Measurements from ENCODE around the gene BRCA2.

BRCA2 gene

DNA sequence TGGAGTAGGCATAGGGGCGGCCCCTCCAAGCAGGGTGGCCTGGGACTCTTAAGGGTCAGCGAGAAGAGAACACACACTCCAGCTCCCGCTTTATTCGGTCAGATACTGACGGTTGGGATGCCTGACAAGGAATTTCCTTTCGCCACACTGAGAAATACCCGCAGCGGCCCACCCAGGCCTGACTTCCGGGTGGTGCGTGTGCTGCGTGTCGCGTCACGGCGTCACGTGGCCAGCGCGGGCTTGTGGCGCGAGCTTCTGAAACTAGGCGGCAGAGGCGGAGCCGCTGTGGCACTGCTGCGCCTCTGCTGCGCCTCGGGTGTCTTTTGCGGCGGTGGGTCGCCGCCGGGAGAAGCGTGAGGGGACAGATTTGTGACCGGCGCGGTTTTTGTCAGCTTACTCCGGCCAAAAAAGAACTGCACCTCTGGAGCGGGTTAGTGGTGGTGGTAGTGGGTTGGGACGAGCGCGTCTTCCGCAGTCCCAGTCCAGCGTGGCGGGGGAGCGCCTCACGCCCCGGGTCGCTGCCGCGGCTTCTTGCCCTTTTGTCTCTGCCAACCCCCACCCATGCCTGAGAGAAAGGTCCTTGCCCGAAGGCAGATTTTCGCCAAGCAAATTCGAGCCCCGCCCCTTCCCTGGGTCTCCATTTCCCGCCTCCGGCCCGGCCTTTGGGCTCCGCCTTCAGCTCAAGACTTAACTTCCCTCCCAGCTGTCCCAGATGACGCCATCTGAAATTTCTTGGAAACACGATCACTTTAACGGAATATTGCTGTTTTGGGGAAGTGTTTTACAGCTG, at the start of gene BRCA2, which contains the start of gene ZAR1L:
TSS of gene BRCA2 (plus strand) at position 271 of the 790 bp plus-strand sequence. CDS start 953 bp downstream, outside the sequence.
TSS of gene ZAR1L (minus strand) at position 126 of the 790 bp plus-strand sequence. CDS start 3,438 bp downstream, outside the sequence.
- H3K27ac ChIP-seq, result peak within 1 kb of the TSS; percentile 89
- TF ChIP-seq, protein P1, sequence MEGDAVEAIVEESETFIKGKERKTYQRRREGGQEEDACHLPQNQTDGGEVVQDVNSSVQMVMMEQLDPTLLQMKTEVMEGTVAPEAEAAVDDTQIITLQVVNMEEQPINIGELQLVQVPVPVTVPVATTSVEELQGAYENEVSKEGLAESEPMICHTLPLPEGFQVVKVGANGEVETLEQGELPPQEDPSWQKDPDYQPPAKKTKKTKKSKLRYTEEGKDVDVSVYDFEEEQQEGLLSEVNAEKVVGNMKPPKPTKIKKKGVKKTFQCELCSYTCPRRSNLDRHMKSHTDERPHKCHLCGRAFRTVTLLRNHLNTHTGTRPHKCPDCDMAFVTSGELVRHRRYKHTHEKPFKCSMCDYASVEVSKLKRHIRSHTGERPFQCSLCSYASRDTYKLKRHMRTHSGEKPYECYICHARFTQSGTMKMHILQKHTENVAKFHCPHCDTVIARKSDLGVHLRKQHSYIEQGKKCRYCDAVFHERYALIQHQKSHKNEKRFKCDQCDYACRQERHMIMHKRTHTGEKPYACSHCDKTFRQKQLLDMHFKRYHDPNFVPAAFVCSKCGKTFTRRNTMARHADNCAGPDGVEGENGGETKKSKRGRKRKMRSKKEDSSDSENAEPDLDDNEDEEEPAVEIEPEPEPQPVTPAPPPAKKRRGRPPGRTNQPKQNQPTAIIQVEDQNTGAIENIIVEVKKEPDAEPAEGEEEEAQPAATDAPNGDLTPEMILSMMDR (conservative IDR thresholded peaks at IDR 0.05), result no peak
- peak; percentile 91 for TF ChIP-seq ZFX (IDR thresholded peaks at IDR 0.05)

DNA sequence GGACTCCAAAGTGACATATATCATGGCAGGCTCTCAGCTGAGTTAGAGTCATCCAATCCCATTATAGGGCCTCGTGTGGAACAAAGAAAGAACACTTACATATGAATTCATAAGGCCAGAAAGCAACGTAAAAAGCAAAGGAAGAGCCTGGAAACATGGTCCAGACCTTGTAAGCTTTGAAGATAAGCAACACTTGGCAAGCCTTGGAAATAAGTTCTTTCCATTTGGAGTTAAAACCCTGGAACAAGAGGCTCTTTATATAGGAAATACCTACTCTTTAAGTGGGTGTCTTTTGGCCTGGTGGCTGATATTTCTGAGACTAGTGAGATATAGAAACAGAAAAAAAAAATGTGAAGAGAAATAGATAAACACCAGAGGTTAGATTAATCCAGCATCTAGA, 49.6 kb upstream of the BRCA2 start:
- no peak overlapping the region for H3K27ac ChIP-seq
- TF ChIP-seq, protein P1 (conservative IDR thresholded peaks at IDR 0.05), result no peak
- TF ChIP-seq ZFX (IDR thresholded peaks at IDR 0.05), result no peak

DNA sequence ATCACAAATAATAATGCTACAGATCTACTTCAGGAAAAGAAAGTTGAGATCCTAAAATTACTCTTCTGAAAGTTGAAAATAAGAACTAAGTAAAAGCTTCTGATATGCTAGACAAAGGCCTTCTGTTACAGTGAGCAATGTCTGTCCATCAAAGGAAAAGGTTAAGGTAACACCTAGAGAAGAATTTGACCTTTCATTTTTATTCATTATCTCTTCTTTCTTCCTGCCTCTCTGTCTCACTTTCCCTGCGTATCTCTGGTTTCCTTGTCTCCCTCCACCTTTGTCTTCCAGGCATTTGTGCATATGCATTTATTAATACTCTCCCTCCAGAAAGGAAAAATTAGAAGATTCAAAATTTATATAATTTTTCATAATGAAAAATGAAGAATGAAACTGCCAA, 49.2 kb upstream of the BRCA2 start:
- no peak overlapping the region for H3K27ac ChIP-seq
- TF ChIP-seq, protein P1 (conservative IDR thresholded peaks at IDR 0.05), result no peak
- no peak for TF ChIP-seq ZFX (IDR thresholded peaks at IDR 0.05)

- H3K27ac ChIP-seq, result no peak overlapping the region
- no peak for TF ChIP-seq ZFX (IDR thresholded peaks at IDR 0.05)
- TF ChIP-seq, protein P1 (conservative IDR thresholded peaks at IDR 0.05), result peak; percentile 100
Measured at GRCh38 chr13:32267836-32268439, 47.4 kb upstream of the BRCA2 start.

DNA sequence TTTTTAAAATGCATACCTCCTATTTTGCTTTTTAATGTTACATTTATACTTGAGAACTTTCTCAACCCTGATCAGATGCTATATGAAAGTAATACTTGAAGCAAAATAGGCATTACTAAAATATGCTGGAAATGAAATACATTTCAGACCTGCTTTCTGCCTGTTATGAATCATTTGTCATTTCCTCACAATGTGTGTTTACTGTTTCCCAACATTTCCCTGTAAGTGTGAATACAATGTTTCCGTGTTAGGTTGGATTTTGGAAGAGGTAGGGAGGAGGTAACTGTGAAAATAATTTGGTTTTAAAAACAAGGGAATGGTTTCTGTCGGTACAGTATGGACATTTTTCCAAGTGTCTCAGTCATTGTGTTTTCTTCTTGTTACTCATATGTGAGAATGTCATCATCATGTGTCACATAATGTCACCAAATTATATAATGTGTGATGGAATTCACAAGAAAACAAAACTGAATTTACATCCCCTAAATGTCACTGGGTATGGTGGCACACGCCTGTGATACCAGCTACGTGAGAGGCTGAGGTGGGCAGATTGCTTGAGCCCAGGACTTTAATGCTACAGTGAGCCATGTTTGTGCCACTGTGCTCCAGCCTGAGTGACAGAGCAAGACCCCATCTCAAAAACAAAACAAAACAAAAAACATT, 43.2 kb upstream of the BRCA2 start:
- no peak for TF ChIP-seq ZFX (IDR thresholded peaks at IDR 0.05)
- TF ChIP-seq, protein P1 (conservative IDR thresholded peaks at IDR 0.05), result no peak

GRCh38 chr13:32277839-32278238, 37.5 kb upstream of the BRCA2 start:
- TF ChIP-seq, protein P1 (conservative IDR thresholded peaks at IDR 0.05), result no peak
- TF ChIP-seq ZFX (IDR thresholded peaks at IDR 0.05), result no peak
- H3K27ac ChIP-seq, result no peak overlapping the region

More for the DNA sequence above, 43.2 kb upstream of the BRCA2 start:
- H3K27ac ChIP-seq, result no peak overlapping the region

GRCh38 chr13:32278426-32278825, 36.9 kb upstream of the BRCA2 start:
- H3K27ac ChIP-seq, result no peak overlapping the region
- TF ChIP-seq, protein P1 (conservative IDR thresholded peaks at IDR 0.05), result no peak
- TF ChIP-seq ZFX (IDR thresholded peaks at IDR 0.05), result no peak
